ENCODE data around the gene STK11. TPM values are rescaled to one million over a fixed set of nuclear protein-coding genes. Genes with fewer than 3 reads are reported as not detected.

STK11 gene
- total and polyA plus RNA-seq, 2 experiments from 2014 or later: 19.4 to 96.5 TPM

GRCh38 chr19:1240925-1241324, 35.3 kb downstream of the STK11 start (continued):
- TF ChIP-seq ZNF462 (CRISPR knock-in tag; IDR thresholded peaks at IDR 0.05) (no peak), ZNF114 (CRISPR knock-in tag; IDR thresholded peaks at IDR 0.05) (no peak), POLR2AphosphoS5 (IDR thresholded peaks at IDR 0.05; ENCODE audit: low read depth) (no peak), EZH2phosphoT487 (IDR thresholded peaks at IDR 0.05; ENCODE audit: unreplicated experiment) (no peak), CREB1 (CRISPR knock-in tag; IDR thresholded peaks at IDR 0.05; ENCODE audit: low read depth) (no peak), JUNB (IDR thresholded peaks at IDR 0.05; ENCODE audit: unreplicated experiment) (no peak), ZNF331 (CRISPR knock-in tag; IDR thresholded peaks at IDR 0.05; ENCODE audit: low read depth) (no peak), REST (IDR thresholded peaks at IDR 0.05; ENCODE audit: unreplicated experiment) (no peak)

Data from GM23338 (cell line).